ENCODE results near the gene TRHDE. TPM values are rescaled to one million over a fixed set of nuclear protein-coding genes. Genes with fewer than 3 reads are reported as not detected.

The TRHDE gene
- polyA plus RNA-seq, 1 donor from 2014 or later = 20.6 TPM

- H3K27me3 ChIP-seq (ENCODE audit: insufficient read depth, low read depth, low read length) = no peaks in the 10 kb centered on the region
- no peak overlapping the region for H2AFZ ChIP-seq (ENCODE audit: low read depth, low read length)
- H3K9me2 ChIP-seq (ENCODE audit: insufficient read depth, low read length) = no peaks in the 10 kb centered on the region
- TF ChIP-seq TAF1 (IDR thresholded peaks at IDR 0.05; ENCODE audit: low read depth) = no peak
- TF ChIP-seq RAD21 (conservative IDR thresholded peaks at IDR 0.05) = no peak
- no peak for TF ChIP-seq CTCF (IDR thresholded peaks at IDR 0.05; ENCODE audit: poor library complexity, severe bottlenecking)
- TF ChIP-seq EP300 (conservative IDR thresholded peaks at IDR 0.05; ENCODE audit: poor library complexity, severe bottlenecking) = no peak
- no peak for TF ChIP-seq SMC3 (conservative IDR thresholded peaks at IDR 0.05; ENCODE audit: poor library complexity)
- TF ChIP-seq EZH2 (IDR thresholded peaks at IDR 0.05; ENCODE audit: borderline replicate concordance, insufficient read depth, low read length, poor library complexity, severe bottlenecking) = no peak
- TF ChIP-seq POLR2AphosphoS5 (IDR thresholded peaks at IDR 0.05) = no peak
- no peak for TF ChIP-seq REST (IDR thresholded peaks at IDR 0.05; ENCODE audit: borderline replicate concordance)
- no peak for TF ChIP-seq MXI1 (conservative IDR thresholded peaks at IDR 0.05; ENCODE audit: poor library complexity, severe bottlenecking)
- H3K4me3 ChIP-seq (ENCODE audit: low read length) = no peak overlapping the region
- H3K27ac ChIP-seq (ENCODE audit: low read length) = no peak overlapping the region
- H3K9ac ChIP-seq (ENCODE audit: low read length) = no peak overlapping the region
- H3K4me2 ChIP-seq (ENCODE audit: low read length) = no peak overlapping the region
- no peaks in the 10 kb centered on the region for H3F3A ChIP-seq (ENCODE audit: insufficient read depth, low read length, poor library complexity, severe bottlenecking)
- no peaks in the 10 kb centered on the region for H3K9me3 ChIP-seq (ENCODE audit: low read length)
- no peaks in the 10 kb centered on the region for H3K36me3 ChIP-seq (ENCODE audit: insufficient read depth, low read length)
- H3K79me2 ChIP-seq (replicated peaks; ENCODE audit: insufficient read depth, low read length) = no peaks in the 10 kb centered on the region
- H4K20me1 ChIP-seq (ENCODE audit: insufficient read depth) = no peaks in the 10 kb centered on the region
Observed at GRCh38 chr12:72442217-72442616, 170.0 kb downstream of the TRHDE start.

GRCh38 chr12:72444125-72444524, 172.0 kb downstream of the TRHDE start:
- H3K27ac ChIP-seq (ENCODE audit: low read length) = no peak overlapping the region
- no peaks in the 10 kb centered on the region for H3K9me2 ChIP-seq (ENCODE audit: insufficient read depth, low read length)
- H3K4me2 ChIP-seq (ENCODE audit: low read length) = no peak overlapping the region
- no peak overlapping the region for H3K9ac ChIP-seq (ENCODE audit: low read length)
- no peaks in the 10 kb centered on the region for H3K9me3 ChIP-seq (ENCODE audit: low read length)
- H3K27me3 ChIP-seq (ENCODE audit: insufficient read depth, low read depth, low read length) = no peaks in the 10 kb centered on the region
- no peaks in the 10 kb centered on the region for H3F3A ChIP-seq (ENCODE audit: insufficient read depth, low read length, poor library complexity, severe bottlenecking)
- H3K4me3 ChIP-seq (ENCODE audit: low read length) = no peak overlapping the region
- no peaks in the 10 kb centered on the region for H4K20me1 ChIP-seq (ENCODE audit: insufficient read depth)
- no peak overlapping the region for H2AFZ ChIP-seq (ENCODE audit: low read depth, low read length)
- H3K36me3 ChIP-seq (ENCODE audit: insufficient read depth, low read length) = no peaks in the 10 kb centered on the region
- H3K79me2 ChIP-seq (replicated peaks; ENCODE audit: insufficient read depth, low read length) = no peaks in the 10 kb centered on the region
- no peak for TF ChIP-seq EZH2 (IDR thresholded peaks at IDR 0.05; ENCODE audit: borderline replicate concordance, insufficient read depth, low read length, poor library complexity, severe bottlenecking)
- no peak for TF ChIP-seq EP300 (conservative IDR thresholded peaks at IDR 0.05; ENCODE audit: poor library complexity, severe bottlenecking)
- no peak for TF ChIP-seq SMC3 (conservative IDR thresholded peaks at IDR 0.05; ENCODE audit: poor library complexity)
- TF ChIP-seq CTCF (IDR thresholded peaks at IDR 0.05; ENCODE audit: poor library complexity, severe bottlenecking) = no peak
- TF ChIP-seq TAF1 (IDR thresholded peaks at IDR 0.05; ENCODE audit: low read depth) = no peak
- TF ChIP-seq REST (IDR thresholded peaks at IDR 0.05; ENCODE audit: borderline replicate concordance) = no peak
- no peak for TF ChIP-seq MXI1 (conservative IDR thresholded peaks at IDR 0.05; ENCODE audit: poor library complexity, severe bottlenecking)
- no peak for TF ChIP-seq POLR2AphosphoS5 (IDR thresholded peaks at IDR 0.05)
- no peak for TF ChIP-seq RAD21 (conservative IDR thresholded peaks at IDR 0.05)
